Keratinocyte (primary cell): ENCODE measurements around the gene NIPSNAP2.

Experiments used
- CTCF ChIP-seq, 3 experiments: IDR thresholded peaks in 1 of 3; conservative IDR thresholded peaks in 1 of 3; optimal IDR thresholded peaks in 1 of 3; 2 replicates in 2 of 3; 3 replicates in 1 of 3; pipeline versions ENCODE3 to v1.5.1; 2011; ENCODE audit warnings: low read length in 3 of 3, mild to moderate bottlenecking in 3 of 3, moderate library complexity in 2 of 3, control low read depth in 1 of 3, inconsistent platforms in 1 of 3; ENCODE audit not compliant: insufficient read depth in 2 of 3; ENCODE audit errors: extremely low read depth in 1 of 3
- EZH2 ChIP-seq: IDR thresholded peaks from one replicate; pipeline ENCODE4 v1.6.1; 2012; ENCODE audit warnings: inconsistent platforms, mild to moderate bottlenecking, low read length, moderate library complexity

GRCh38 chr7:55977831-55978230, 13.4 kb downstream of the NIPSNAP2 start:
- TF ChIP-seq EZH2: no peak
- no peak for TF ChIP-seq CTCF (optimal IDR thresholded peaks at IDR 0.05 in 1 of 3, IDR thresholded peaks at IDR 0.05 in 1 of 3, conservative IDR thresholded peaks at IDR 0.05 in 1 of 3; ENCODE audit: extremely low read depth in 1 of 3, insufficient read depth in 2 of 3, low read length in 3 of 3)
